Measurements from ENCODE around the gene CERKL.
"Not testable (repeated sequence)": the region's sequence is repeated elsewhere in the genome, so short reads cannot be mapped to it uniquely, and the experiment has no call there.

Gene CERKL, protein sequence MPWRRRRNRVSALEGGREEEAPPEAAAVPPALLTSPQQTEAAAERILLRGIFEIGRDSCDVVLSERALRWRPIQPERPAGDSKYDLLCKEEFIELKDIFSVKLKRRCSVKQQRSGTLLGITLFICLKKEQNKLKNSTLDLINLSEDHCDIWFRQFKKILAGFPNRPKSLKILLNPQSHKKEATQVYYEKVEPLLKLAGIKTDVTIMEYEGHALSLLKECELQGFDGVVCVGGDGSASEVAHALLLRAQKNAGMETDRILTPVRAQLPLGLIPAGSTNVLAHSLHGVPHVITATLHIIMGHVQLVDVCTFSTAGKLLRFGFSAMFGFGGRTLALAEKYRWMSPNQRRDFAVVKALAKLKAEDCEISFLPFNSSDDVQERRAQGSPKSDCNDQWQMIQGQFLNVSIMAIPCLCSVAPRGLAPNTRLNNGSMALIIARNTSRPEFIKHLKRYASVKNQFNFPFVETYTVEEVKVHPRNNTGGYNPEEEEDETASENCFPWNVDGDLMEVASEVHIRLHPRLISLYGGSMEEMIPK

DNA sequence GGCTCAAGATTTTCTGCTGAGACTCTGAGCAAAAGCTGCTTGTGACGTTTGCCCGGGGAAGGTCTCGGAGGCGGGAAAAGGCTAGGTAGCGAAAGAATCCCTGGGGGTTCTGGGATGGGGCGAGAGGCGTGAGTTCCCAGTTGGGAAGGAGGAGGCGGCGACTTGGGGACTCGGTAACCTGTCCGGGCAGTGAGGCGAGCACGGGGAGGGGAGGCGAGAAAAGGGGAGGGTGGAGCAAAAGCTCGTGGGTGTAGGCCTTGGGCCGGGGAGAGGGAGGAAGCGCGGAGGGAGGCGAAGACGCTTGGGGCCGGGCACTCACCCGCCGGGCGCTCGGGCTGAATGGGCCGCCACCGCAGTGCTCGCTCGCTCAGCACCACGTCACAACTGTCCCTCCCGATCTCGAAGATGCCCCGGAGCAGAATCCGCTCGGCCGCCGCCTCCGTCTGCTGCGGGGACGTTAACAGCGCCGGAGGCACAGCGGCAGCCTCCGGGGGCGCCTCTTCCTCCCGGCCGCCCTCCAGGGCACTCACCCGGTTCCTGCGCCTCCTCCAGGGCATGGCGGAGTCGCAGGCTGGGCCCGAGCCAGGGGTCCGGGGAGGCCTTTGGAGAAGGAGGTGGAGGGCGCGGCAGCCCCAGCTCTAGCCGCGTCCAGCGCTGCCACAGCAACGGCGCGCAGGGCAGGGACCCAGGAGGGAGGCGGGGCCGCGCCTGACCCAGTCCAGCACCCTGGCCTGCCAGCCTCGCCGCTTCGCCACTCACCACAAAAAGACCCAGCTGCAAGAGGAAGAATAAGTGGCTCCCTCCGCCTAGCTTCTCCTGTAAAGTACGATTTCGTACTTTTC, at the start of gene CERKL:
CERKL (minus strand) TSS at position 656 of the 842 bp plus-strand sequence; CDS start at position 557, 99 bp downstream.
- no peak for TF ChIP-seq CTCF (IDR thresholded peaks at IDR 0.05; ENCODE audit: low read length, missing control alignments)
- DNase-seq (ENCODE audit: low read depth), result peak; percentile 14
- peak within 1 kb of the TSS; percentile 52 for H3K4me3 ChIP-seq (replicated peaks; ENCODE audit: low read depth, low read length)

DNA sequence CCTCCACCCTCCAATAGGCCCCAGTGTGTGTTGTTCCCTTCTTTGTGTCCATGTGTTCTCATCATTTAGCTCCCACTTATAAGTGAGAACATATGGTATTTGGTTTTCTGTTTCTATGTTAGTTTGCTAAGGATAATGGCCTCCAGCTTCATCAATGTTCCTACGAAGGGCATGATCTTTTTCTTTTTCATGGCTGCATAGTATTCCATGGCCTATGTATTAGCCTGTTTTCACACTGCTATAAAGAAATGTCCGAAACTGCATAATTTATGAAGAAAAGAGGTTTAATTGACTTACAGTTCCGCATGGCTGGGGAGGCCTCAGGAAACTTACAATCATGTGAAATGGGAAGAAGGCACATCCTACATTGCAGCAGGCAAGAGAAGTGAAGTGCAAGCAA, 45.6 kb upstream of the CERKL start:
- not testable (repeated sequence) for H3K4me3 ChIP-seq (replicated peaks; ENCODE audit: low read depth, low read length); DNase-seq (ENCODE audit: low read depth)

DNA sequence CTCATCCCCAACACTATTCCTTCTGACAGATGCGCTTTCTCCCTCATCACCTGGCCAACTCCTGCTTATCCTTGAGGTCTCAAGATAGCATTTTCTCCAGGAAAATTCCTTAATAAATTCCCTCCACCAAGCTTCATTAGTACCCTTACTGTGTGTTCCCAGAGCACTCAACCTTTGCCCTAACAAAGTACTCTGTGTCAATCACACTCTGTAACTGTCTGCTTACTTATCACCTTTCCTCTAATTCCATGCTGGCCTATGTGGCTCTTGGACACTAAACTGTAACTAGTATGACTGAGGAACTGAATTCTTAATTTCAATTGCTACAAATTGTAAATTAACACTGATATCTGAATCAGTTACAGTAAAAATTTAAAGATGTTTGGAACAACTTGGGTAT, 41.3 kb upstream of the CERKL start:
- no peak for DNase-seq (ENCODE audit: low read depth)
- no peak overlapping the region for H3K4me3 ChIP-seq (replicated peaks; ENCODE audit: low read depth, low read length)
- TF ChIP-seq CTCF (IDR thresholded peaks at IDR 0.05; ENCODE audit: low read length, missing control alignments), result no peak

- no peak for TF ChIP-seq CTCF (IDR thresholded peaks at IDR 0.05; ENCODE audit: low read length, missing control alignments)
- no peak overlapping the region for H3K4me3 ChIP-seq (replicated peaks; ENCODE audit: low read depth, low read length)
These were observed 40.7 kb upstream of the CERKL start for GRCh38 chr2:181697571-181697970.

DNA sequence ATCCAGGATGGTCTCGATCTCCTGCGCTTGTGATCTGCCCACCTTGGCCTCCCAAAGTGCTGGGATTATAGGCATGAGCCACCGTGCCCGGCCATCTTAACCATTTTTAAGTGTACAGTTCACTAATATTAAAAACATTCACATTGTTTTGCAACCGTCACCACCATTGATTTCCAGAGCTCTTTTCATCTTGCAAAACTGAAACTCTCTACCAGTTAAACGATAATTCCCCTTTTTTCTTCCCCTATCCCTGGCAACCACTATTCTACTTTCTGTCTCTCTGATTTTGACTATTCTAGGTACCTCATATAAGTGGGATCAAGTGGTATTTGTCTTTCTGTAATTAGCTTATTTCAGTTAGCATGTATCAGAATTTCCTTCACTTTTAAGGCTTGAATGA, 40.2 kb upstream of the CERKL start:
- DNase-seq (ENCODE audit: low read depth), result no peak
- TF ChIP-seq CTCF (IDR thresholded peaks at IDR 0.05; ENCODE audit: low read length, missing control alignments), result no peak
- H3K4me3 ChIP-seq (replicated peaks; ENCODE audit: low read depth, low read length), result no peak overlapping the region

More at GRCh38 chr2:181697571-181697970, 40.7 kb upstream of the CERKL start:
- DNase-seq (ENCODE audit: low read depth), result no peak

DNA sequence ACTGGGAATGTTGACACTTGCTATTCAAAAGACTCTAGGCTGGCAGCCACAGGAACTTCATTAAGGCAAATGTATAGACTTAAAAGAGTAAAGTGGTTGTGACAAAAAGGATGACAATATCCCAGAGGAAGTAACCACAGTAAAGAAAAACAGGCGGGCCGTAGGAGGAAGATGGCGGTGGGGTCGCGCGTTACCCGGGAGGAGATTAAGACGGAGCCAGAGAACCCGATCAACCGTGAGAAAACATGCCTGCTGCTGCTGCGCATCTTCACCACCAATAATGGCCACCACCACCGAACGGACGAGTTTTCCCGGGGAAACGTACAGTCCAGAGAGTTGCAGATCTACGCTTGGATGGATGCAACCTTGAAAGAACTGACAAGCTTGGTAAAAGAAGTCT, 37.4 kb upstream of the CERKL start:
- no peak for TF ChIP-seq CTCF (IDR thresholded peaks at IDR 0.05; ENCODE audit: low read length, missing control alignments)
- H3K4me3 ChIP-seq (replicated peaks; ENCODE audit: low read depth, low read length), result no peak overlapping the region
- DNase-seq (ENCODE audit: low read depth), result no peak

GRCh38 chr2:181690860-181691259, 34.0 kb upstream of the CERKL start:
- no peak for TF ChIP-seq CTCF (IDR thresholded peaks at IDR 0.05; ENCODE audit: low read length, missing control alignments)
- no peak for DNase-seq (ENCODE audit: low read depth)
- H3K4me3 ChIP-seq (replicated peaks; ENCODE audit: low read depth, low read length), result no peak overlapping the region
